Left renal pelvis (tissue), 4 donors: Measurements from ENCODE around the gene C22orf23. TPM values are rescaled to one million over a fixed set of nuclear protein-coding genes. Genes with fewer than 3 reads are reported as not detected.
"Not testable (repeated sequence)": the region's sequence is repeated elsewhere in the genome, so short reads cannot be mapped to it uniquely, and the experiment has no call there.

Source experiments
- DNase-seq, 4 donors: peaks; one replicate each; pipeline ENCODE4 v3.0.0-alpha.2; 2013; ENCODE audit warnings: low read depth in 4 of 4, low spot score in 3 of 4
- polyA plus RNA-seq, 4 donors: library from polyadenylated mRNA; unstranded; fragments of 120-200 nt; gene quantifications; one replicate each; pipeline ENCODE4 v1.2.1, GENCODE V29; 2013; ENCODE audit not compliant: insufficient read length in 4 of 4

C22orf23 gene
- polyA plus RNA-seq, 4 donors, result 4.2 to 7.0 (median 6.6) TPM

GRCh38 chr22:37959231-37959825, 5.9 kb upstream of the C22orf23 start:
- no peak for DNase-seq

GRCh38 chr22:37957232-37957631, 3.8 kb upstream of the C22orf23 start:
- no peak for DNase-seq

GRCh38 chr22:37955825-37956397, 2.5 kb upstream of the C22orf23 start:
- DNase-seq, result not testable (repeated sequence)

GRCh38 chr22:37954686-37955085, 1.3 kb upstream of the C22orf23 start:
- DNase-seq, result no peak

GRCh38 chr22:37953062-37953436, 352 bp downstream of the C22orf23 start:
- DNase-seq, result no peak

GRCh38 chr22:37952629-37953028, 772 bp downstream of the C22orf23 start:
- not testable (repeated sequence) for DNase-seq

GRCh38 chr22:37951305-37951704, 2.1 kb downstream of the C22orf23 start:
- no peak for DNase-seq

GRCh38 chr22:37947142-37947795, 6.1 kb downstream of the C22orf23 start:
- DNase-seq, result not testable (repeated sequence)

GRCh38 chr22:37944423-37944822, 9.0 kb downstream of the C22orf23 start:
- not testable (repeated sequence) for DNase-seq

- DNase-seq, result no peak
These were observed 9.6 kb downstream of the C22orf23 start for GRCh38 chr22:37943825-37944198.

- no peak for DNase-seq
These were observed 10.1 kb downstream of the C22orf23 start for GRCh38 chr22:37943136-37943824.

GRCh38 chr22:37942133-37942532, 11.3 kb downstream of the C22orf23 start:
- no peak for DNase-seq

GRCh38 chr22:37940698-37941376, 12.6 kb downstream of the C22orf23 start:
- no peak for DNase-seq

GRCh38 chr22:37933711-37934376, 19.6 kb downstream of the C22orf23 start:
- peak in 2 of 4 donors; percentile 60 to 69 for DNase-seq

- no peak for DNase-seq
These were observed 20.4 kb downstream of the C22orf23 start for GRCh38 chr22:37932821-37933578.

- no peak for DNase-seq
These were observed 21.0 kb downstream of the C22orf23 start for GRCh38 chr22:37932401-37932800.

- DNase-seq, result no peak
These were observed 21.5 kb downstream of the C22orf23 start for GRCh38 chr22:37931893-37932389.

- DNase-seq, result no peak
These were observed 22.4 kb downstream of the C22orf23 start for GRCh38 chr22:37930952-37931440.

GRCh38 chr22:37930270-37930951, 23.0 kb downstream of the C22orf23 start:
- no peak for DNase-seq
